MCF 10A (cell line): ENCODE measurements around the gene RPEL1. TPM values are rescaled to one million over a fixed set of nuclear protein-coding genes. Genes with fewer than 3 reads are reported as not detected.
A peak's percentile ranks its signal among the peaks of the same experiment; 100 is the strongest.

Source experiments
- BruUV-seq: library from RNA; stranded (reverse); fragments of 400-500 nt; replicated peaks from 2 replicates; lab custom pipeline; 2021; lab: Mats Ljungman, UMichigan
- CTCF ChIA-PET: fragments of 300-600 bp; sonication (Branson Sonifier 250); formaldehyde crosslinking; extraction: SDS; loops from one replicate; lab custom pipeline; 2021; ENCODE audit warnings: antibody characterized with exemption, inconsistent platforms; lab: Yijun Ruan, JAX
- POLR2A ChIA-PET: fragments of 300-600, 350-650 bp; sonication (Branson Sonifier 250); formaldehyde crosslinking; extraction: SDS; loops from one replicate; lab custom pipeline; 2020; ENCODE audit warnings: antibody characterized with exemption, inconsistent platforms; lab: Yijun Ruan, JAX
- DNase-seq: peaks from one replicate; pipeline ENCODE4 v3.0.0-alpha.2; 2018; ENCODE audit not compliant: unreplicated experiment
- H3K27ac Mint-ChIP-seq: one replicate; pipeline ENCODE4 v1.8.0; 2022; ENCODE audit warnings: mild to moderate bottlenecking, low read depth, mixed read lengths; ENCODE audit not compliant: unreplicated experiment
- H3K27me3 Mint-ChIP-seq: one replicate; pipeline ENCODE4 v1.8.0; 2022; ENCODE audit warnings: mixed read lengths; ENCODE audit not compliant: insufficient read depth, unreplicated experiment
- H3K36me3 Mint-ChIP-seq: one replicate; pipeline ENCODE4 v1.8.0; 2022; ENCODE audit warnings: mild to moderate bottlenecking, moderate library complexity, mixed read lengths; ENCODE audit not compliant: insufficient read depth, unreplicated experiment
- H3K4me1 Mint-ChIP-seq: one replicate; pipeline ENCODE4 v1.8.0; 2022; ENCODE audit warnings: mixed read lengths; ENCODE audit not compliant: insufficient read depth, unreplicated experiment
- H3K4me3 Mint-ChIP-seq: one replicate; pipeline ENCODE4 v1.8.0; 2022; ENCODE audit warnings: mild to moderate bottlenecking, moderate library complexity, mixed read lengths; ENCODE audit not compliant: unreplicated experiment
- H3K9me3 Mint-ChIP-seq: one replicate; pipeline ENCODE4 v1.8.0; 2022; ENCODE audit warnings: mixed read lengths; ENCODE audit not compliant: unreplicated experiment
- CTCF ChIP-seq: fragments of 200-600 bp; IDR thresholded peaks from one replicate; pipeline ENCODE4 v1.8.0; 2022; ENCODE audit warnings: antibody characterized with exemption, mild to moderate bottlenecking; ENCODE audit not compliant: unreplicated experiment
- intact Hi-C: fragments of 100-400 bp; cut with micrococcal nuclease; formaldehyde crosslinking; loops from 2 replicates; pipeline ENCODE4 v1.14.1; 2022
- total RNA-seq: library from RNA; stranded (reverse); gene quantifications from 2 replicates; pipeline ENCODE4 v1.2.3, GENCODE V29; 2022

Gene RPEL1
- total RNA-seq, 1 experiment from 2014 or later: not detected

GRCh38 chr10:103244666-103245271 is 918 bp upstream of the RPEL1 start:
- Mint-ChIP-seq H3K4me1 (peaks cover 22% of the 10 kb centered on the region), H3K9me3 (no peaks in the 10 kb centered on the region), H3K27ac (no peak overlapping the region), H3K27me3 (no peaks in the 10 kb centered on the region), H3K4me3 (no peak overlapping the region), H3K36me3 (peaks cover 4% of the 10 kb centered on the region)
- peak; percentile 72 for TF ChIP-seq CTCF
- ChIA-PET POLR2A (interaction anchor here (0.8 to 1.5 kb wide), 11 partner anchors 13 to 327 kb away, joined by 3 to 9 read pairs (median 4); partner anchors contain the start of gene CNNM2), CTCF (interaction anchor here (0.5 to 2.3 kb wide), 39 partner anchors 10 to 473 kb away, joined by 3 to 20 read pairs (median 4); partner anchors contain the start of gene CNNM2)
- BruUV-seq: no TSS peak
- intact Hi-C loops: loop anchor here (1.0 to 5.0 kb wide), 7 partner anchors 52 to 517 kb away; partner anchors contain the start of genes CNNM2 and NT5C2
- DNase-seq: peak; percentile 88

GRCh38 chr10:103246324-103246723 is 637 bp downstream of the RPEL1 start:
- Mint-ChIP-seq H3K36me3 (peaks cover 7% of the 10 kb centered on the region), H3K4me1 (peaks cover 12% of the 10 kb centered on the region), H3K27me3 (no peaks in the 10 kb centered on the region), H3K27ac (no peak overlapping the region), H3K4me3 (no peak overlapping the region), H3K9me3 (no peaks in the 10 kb centered on the region)
- intact Hi-C loops: no loop called here
- no peak for TF ChIP-seq CTCF
- no TSS peak for BruUV-seq
- peak; percentile 24 for DNase-seq
- CTCF ChIA-PET: interaction anchor here (0.6 to 1.1 kb wide), 4 partner anchors 128 to 328 kb away, joined by 3 to 4 read pairs (median 3); partner anchors contain the start of gene CNNM2
- POLR2A ChIA-PET: interaction anchor here (0.7 to 1.3 kb wide), 2 partner anchors 26 to 87 kb away, joined by 3 read pairs; no protein-coding TSS in a partner anchor

- H3K4me1 Mint-ChIP-seq: peaks cover 18% of the 10 kb centered on the region
- H3K27me3 Mint-ChIP-seq: no peaks in the 10 kb centered on the region
- DNase-seq: no peak
- TF ChIP-seq CTCF: no peak
- peaks cover 7% of the 10 kb centered on the region for H3K36me3 Mint-ChIP-seq
- ChIA-PET POLR2A (interaction anchor here (1.7 kb wide), 1 partner anchor 12 kb away, joined by 4 read pairs; no protein-coding TSS in a partner anchor), CTCF (interaction anchor here (3.2 kb wide), 1 partner anchor 9 kb away, joined by 15 read pairs; no protein-coding TSS in a partner anchor)
- intact Hi-C loops: no loop called here
- no TSS peak for BruUV-seq
- H3K9me3 Mint-ChIP-seq: no peaks in the 10 kb centered on the region
- H3K27ac Mint-ChIP-seq: no peak overlapping the region
- H3K4me3 Mint-ChIP-seq: no peak overlapping the region
These were observed 8.4 kb downstream of the RPEL1 start for GRCh38 chr10:103254113-103254512.
